ENCODE results near the gene OOSP2. TPM values are rescaled to one million over a fixed set of nuclear protein-coding genes. Genes with fewer than 3 reads are reported as not detected.
"Not testable (repeated sequence)": the region's sequence is repeated elsewhere in the genome, so short reads cannot be mapped to it uniquely, and the experiment has no call there.

OOSP2 gene
- polyA plus RNA-seq, 3 donors, result not detected

- not testable (repeated sequence) for DNase-seq (ENCODE audit: extremely low read depth in 1 of 11, low read depth in 9 of 11, low spot score in 4 of 11)
Measured at GRCh38 chr11:60071644-60072043, 31.4 kb downstream of the OOSP2 start.

GRCh38 chr11:60077216-60077817 lies 37.1 kb downstream of the OOSP2 start:
- DNase-seq (ENCODE audit: extremely low read depth in 1 of 11, low read depth in 9 of 11, low spot score in 4 of 11), result no peak

GRCh38 chr11:60077981-60078380 lies 37.8 kb downstream of the OOSP2 start:
- no peak for DNase-seq (ENCODE audit: extremely low read depth in 1 of 11, low read depth in 9 of 11, low spot score in 4 of 11)

- DNase-seq (ENCODE audit: extremely low read depth in 1 of 11, low read depth in 9 of 11, low spot score in 4 of 11), result no peak
Measured at GRCh38 chr11:60078745-60079144, 38.5 kb downstream of the OOSP2 start.

GRCh38 chr11:60080535-60080934 lies 40.3 kb downstream of the OOSP2 start:
- no peak for DNase-seq (ENCODE audit: extremely low read depth in 1 of 11, low read depth in 9 of 11, low spot score in 4 of 11)

- no peak for DNase-seq (ENCODE audit: extremely low read depth in 1 of 11, low read depth in 9 of 11, low spot score in 4 of 11)
Measured at GRCh38 chr11:60084631-60085273, 44.5 kb downstream of the OOSP2 start.

- DNase-seq (ENCODE audit: extremely low read depth in 1 of 11, low read depth in 9 of 11, low spot score in 4 of 11), result no peak
Measured at GRCh38 chr11:60085909-60086308, 45.7 kb downstream of the OOSP2 start.

GRCh38 chr11:60087239-60087638 lies 47.0 kb downstream of the OOSP2 start:
- no peak for DNase-seq (ENCODE audit: extremely low read depth in 1 of 11, low read depth in 9 of 11, low spot score in 4 of 11)

GRCh38 chr11:60088364-60088763 lies 48.2 kb downstream of the OOSP2 start, which contains the start of gene MS4A2:
Gene MS4A2, plus strand, starts transcription at chr11:60088664. Its CDS starts 102 bp downstream, at chr11:60088766.
- DNase-seq (ENCODE audit: extremely low read depth in 1 of 11, low read depth in 9 of 11, low spot score in 4 of 11), result no peak

- DNase-seq (ENCODE audit: extremely low read depth in 1 of 11, low read depth in 9 of 11, low spot score in 4 of 11), result no peak
Measured at GRCh38 chr11:60095477-60096120, 55.4 kb downstream of the OOSP2 start.

- DNase-seq (ENCODE audit: extremely low read depth in 1 of 11, low read depth in 9 of 11, low spot score in 4 of 11), result no peak
Measured at GRCh38 chr11:60097189-60097588, 57.0 kb downstream of the OOSP2 start.

Other genes starting within 250 kb of the OOSP2 start
- gene MRPL16, start 229.6 kb upstream of the OOSP2 start, polyA plus RNA-seq (ENCODE audit: insufficient read length in 3 of 3), result 10 to 100 TPM; 57.2 to 60.1 (median 59.9) TPM
- under 1 TPM in 1 of 3 donors, not detected in 2; 0.32 TPM for gene CBLIF, start 194.9 kb upstream of the OOSP2 start, polyA plus RNA-seq (ENCODE audit: insufficient read length in 3 of 3)
- gene TCN1, start 173.9 kb upstream of the OOSP2 start, polyA plus RNA-seq (ENCODE audit: insufficient read length in 3 of 3), result not detected
- not detected for gene OOSP3, start 161.6 kb upstream of the OOSP2 start, polyA plus RNA-seq (ENCODE audit: insufficient read length in 3 of 3)
- gene OOSP1, start 102.0 kb upstream of the OOSP2 start, polyA plus RNA-seq (ENCODE audit: insufficient read length in 3 of 3), result under 1 TPM in 1 of 3 donors, not detected in 2; 0.32 TPM
- gene OOSP4A, start 76.4 kb upstream of the OOSP2 start, polyA plus RNA-seq (ENCODE audit: insufficient read length in 3 of 3), result not detected
- not detected for gene OOSP4B, start 23.2 kb upstream of the OOSP2 start, polyA plus RNA-seq (ENCODE audit: insufficient read length in 3 of 3)
- 1 to 10 TPM in 1 of 3 donors, under 1 TPM in 2; 0.80 to 1.0 (median 0.86) TPM for gene MS4A3, start 16.3 kb downstream of the OOSP2 start, polyA plus RNA-seq (ENCODE audit: insufficient read length in 3 of 3)
- under 1 TPM in 1 of 3 donors, not detected in 2; 0.12 TPM for gene MS4A2, start 48.3 kb downstream of the OOSP2 start, polyA plus RNA-seq (ENCODE audit: insufficient read length in 3 of 3)
- gene MS4A6A, start 142.7 kb downstream of the OOSP2 start, polyA plus RNA-seq (ENCODE audit: insufficient read length in 3 of 3), result 10 to 100 TPM; 16.9 to 21.1 (median 17.5) TPM
- gene MS4A4E, start 202.7 kb downstream of the OOSP2 start, polyA plus RNA-seq (ENCODE audit: insufficient read length in 3 of 3), result 1 to 10 TPM in 1 of 3 donors, under 1 TPM in 2; 0.42 to 1.5 (median 0.72) TPM
- 10 to 100 TPM in 1 of 3 donors, 1 to 10 TPM in 2; 7.5 to 10.1 (median 8.0) TPM for gene MS4A4A, start 240.3 kb downstream of the OOSP2 start, polyA plus RNA-seq (ENCODE audit: insufficient read length in 3 of 3)

Measured in renal cortex interstitium (tissue), 11 donors.